HCT116 (cell line): ENCODE data around the gene RNPC3. TPM values are rescaled to one million over a fixed set of nuclear protein-coding genes. Genes with fewer than 3 reads are reported as not detected.

Experiments
- ATAC-seq: fragments of 200-7000 bp; cut with Tn5 transposase; 2 replicates; pipeline ENCODE4 v1.9.1; 2020; ENCODE audit warnings: mild to moderate bottlenecking, moderate library complexity
- BruUV-seq: library from RNA; stranded (reverse); fragments of 400-500 nt; replicated peaks from 2 replicates; lab custom pipeline; 2021; lab: Mats Ljungman, UMichigan
- CTCF ChIA-PET: fragments of 300-600 bp; sonication (Branson Sonifier 250); formaldehyde crosslinking; loops from one replicate; lab custom pipeline; 2021; ENCODE audit warnings: antibody characterized with exemption; lab: Charles Lee
- POLR2A ChIA-PET: fragments of 300-600, 350-600 bp; sonication (Branson Sonifier 250); formaldehyde crosslinking; loops from one replicate; lab custom pipeline; 2021; ENCODE audit warnings: antibody characterized with exemption; lab: Charles Lee
- RAD21 ChIA-PET, 2 experiments: fragments of 300-600 bp; sonication (Branson Sonifier 250); formaldehyde crosslinking; loops; one replicate each; lab custom pipeline; 2023; ENCODE audit warnings: low total read pairs in 2 of 2; ENCODE audit not compliant: uncharacterized antibody in 2 of 2, unreplicated experiment in 2 of 2, low non-redundant PET in 1 of 2; lab: Charles Lee
- DNase-seq: peaks from one replicate; pipeline ENCODE4 v3.0.0-alpha.2; 2010; ENCODE audit warnings: low read depth, low spot score
- H2AFZ ChIP-seq: fragments of 200-600 bp; shearing (Covaris generic), sonication (generic); 2 replicates; pipeline ENCODE4 v1.6.1; 2017; ENCODE audit warnings: low read depth, mixed run types, mixed read lengths, antibody characterized with exemption, low read length; ENCODE audit not compliant: poor library complexity, severe bottlenecking
- H3K27ac ChIP-seq: 2 replicates; pipeline ENCODE4 v1.5.1; 2012; ENCODE audit warnings: low read depth, low read length
- H3K27me3 ChIP-seq: fragments of 200-600 bp; sonication (generic); 2 replicates; pipeline ENCODE4 v1.6.1; 2016; ENCODE audit warnings: mixed run types, low read length, mixed read lengths; ENCODE audit not compliant: insufficient read depth
- H3K36me3 ChIP-seq, 2 experiments: fragments of 200-500 bp in 1 of 2; fragments of 200-600 bp in 1 of 2; sonication (Bioruptor generic) in 1 of 2; sonication (generic) in 1 of 2; 2 replicates each; pipeline versions ENCODE4 v1.5.1 to v1.6.1; 2014 to 2016; ENCODE audit warnings: low read length in 2 of 2, inconsistent platforms in 1 of 2, mixed read lengths in 1 of 2, mixed run types in 1 of 2; ENCODE audit not compliant: insufficient read depth in 2 of 2, control insufficient read depth in 1 of 2
- H3K4me1 ChIP-seq, 2 experiments: fragments of 200-600 bp in 1 of 2; sonication (generic) in 1 of 2; 2 replicates each; pipeline versions ENCODE4 v1.5.1 to v1.6.1; 2012 to 2017; ENCODE audit warnings: low read length in 2 of 2, inconsistent platforms in 1 of 2, mild to moderate bottlenecking in 1 of 2, mixed read lengths in 1 of 2, mixed run types in 1 of 2, moderate library complexity in 1 of 2; ENCODE audit not compliant: insufficient read depth in 2 of 2, control insufficient read depth in 1 of 2
- H3K4me2 ChIP-seq: fragments of 200-600 bp; sonication (generic); 2 replicates; pipeline ENCODE4 v1.6.1; 2017; ENCODE audit warnings: mixed run types, low read length, mixed read lengths
- H3K4me3 ChIP-seq, 2 experiments: fragments of 200-600 bp in 1 of 2; sonication (generic) in 1 of 2; replicated peaks in 1 of 2; 2 replicates each; pipeline ENCODE4 v1.5.1; 2011 to 2016; ENCODE audit warnings: low read length in 2 of 2, control low read depth in 1 of 2, low read depth in 1 of 2, mild to moderate bottlenecking in 1 of 2, mixed read lengths in 1 of 2, mixed run types in 1 of 2
- H3K79me2 ChIP-seq: fragments of 200-600 bp; sonication (generic); 2 replicates; pipeline ENCODE4 v1.6.1; 2017; ENCODE audit warnings: mild to moderate bottlenecking, mixed run types, low read length, moderate library complexity, mixed read lengths; ENCODE audit not compliant: insufficient read depth
- H3K9ac ChIP-seq: fragments of 200-600 bp; sonication (generic); 2 replicates; pipeline ENCODE4 v1.6.1; 2016; ENCODE audit warnings: low read length, mixed read lengths
- H3K9me2 ChIP-seq: fragments of 200-600 bp; sonication (generic), shearing (Covaris generic); 2 replicates; pipeline ENCODE4 v1.6.1; 2017; ENCODE audit warnings: mixed run types, mild to moderate bottlenecking, moderate library complexity; ENCODE audit not compliant: insufficient read depth
- H3K9me3 ChIP-seq, 2 experiments: fragments of 200-500 bp in 1 of 2; fragments of 200-600 bp in 1 of 2; sonication (Bioruptor generic) in 1 of 2; sonication (generic) in 1 of 2; 2 replicates each; pipeline ENCODE4 v1.6.1; 2014 to 2017; ENCODE audit warnings: low read length in 2 of 2, mixed read lengths in 2 of 2, inconsistent platforms in 1 of 2, low read depth in 1 of 2, mild to moderate bottlenecking in 1 of 2, mixed run types in 1 of 2, moderate library complexity in 1 of 2; ENCODE audit not compliant: control insufficient read depth in 1 of 2, insufficient read depth in 1 of 2
- H4K20me1 ChIP-seq: fragments of 200-600 bp; sonication (generic), shearing (Covaris generic); 2 replicates; pipeline ENCODE4 v1.6.1; 2017; ENCODE audit warnings: mixed run types, mild to moderate bottlenecking, moderate library complexity; ENCODE audit not compliant: insufficient read depth
- ATF3 ChIP-seq: IDR thresholded peaks from 2 replicates; pipeline ENCODE4 v1.6.1; 2012
- CEBPB ChIP-seq: IDR thresholded peaks from 2 replicates; pipeline ENCODE4 v1.6.1; 2012; ENCODE audit warnings: low read depth
- CTCF ChIP-seq, 3 experiments: fragments of 200-600 bp in 1 of 3; sonication (generic) in 1 of 3; IDR thresholded peaks in 2 of 3; conservative IDR thresholded peaks in 1 of 3; 2 replicates each; pipeline ENCODE4 v1.5.1; 2012 to 2017; ENCODE audit warnings: low read depth in 2 of 3, low read length in 2 of 3, antibody characterized with exemption in 1 of 3, borderline replicate concordance in 1 of 3, control low read depth in 1 of 3, mild to moderate bottlenecking in 1 of 3, mixed read lengths in 1 of 3, mixed run types in 1 of 3, moderate library complexity in 1 of 3; ENCODE audit not compliant: insufficient read depth in 1 of 3
- EGR1 ChIP-seq: IDR thresholded peaks from 2 replicates; pipeline ENCODE4 v1.6.1; 2012; ENCODE audit warnings: low read depth
- ELF1 ChIP-seq: IDR thresholded peaks from 2 replicates; pipeline ENCODE4 v1.6.1; 2012; ENCODE audit warnings: low read depth, borderline replicate concordance
- FOSL1 ChIP-seq: IDR thresholded peaks from 2 replicates; pipeline ENCODE4 v1.6.1; 2012; ENCODE audit warnings: low read depth
- JUND ChIP-seq: IDR thresholded peaks from 2 replicates; pipeline ENCODE4 v1.6.1; 2012
- MAX ChIP-seq: IDR thresholded peaks from 2 replicates; pipeline ENCODE4 v1.6.1; 2012
- POLR2A ChIP-seq: IDR thresholded peaks from 2 replicates; pipeline ENCODE4 v1.7.0; 2011; ENCODE audit warnings: borderline replicate concordance; ENCODE audit not compliant: insufficient read depth, insufficient read length; ENCODE audit errors: extremely low read depth
- POLR2AphosphoS5 ChIP-seq: IDR thresholded peaks from 2 replicates; pipeline ENCODE4 v1.6.1; 2011; ENCODE audit warnings: mild to moderate bottlenecking, low read depth, low read length, moderate library complexity
- RAD21 ChIP-seq: IDR thresholded peaks from 2 replicates; pipeline ENCODE4 v1.6.1; 2012; ENCODE audit warnings: low read depth, mild to moderate bottlenecking
- REST ChIP-seq: IDR thresholded peaks from 2 replicates; pipeline ENCODE4 v1.6.1; 2012; ENCODE audit warnings: low read depth
- SIN3A ChIP-seq: IDR thresholded peaks from 2 replicates; pipeline ENCODE4 v1.6.1; 2012; ENCODE audit warnings: low read depth
- SP1 ChIP-seq: IDR thresholded peaks from 2 replicates; pipeline ENCODE4 v1.6.1; 2012; ENCODE audit warnings: low read depth
- SRF ChIP-seq: IDR thresholded peaks from 2 replicates; pipeline ENCODE4 v1.6.1; 2012; ENCODE audit warnings: low read depth
- TCF7L2 ChIP-seq: IDR thresholded peaks from 2 replicates; pipeline ENCODE4 v1.7.0; 2011; ENCODE audit warnings: borderline replicate concordance, inconsistent platforms; ENCODE audit not compliant: insufficient read depth, insufficient read length; ENCODE audit errors: extremely low read depth
- YY1 ChIP-seq: IDR thresholded peaks from 2 replicates; pipeline ENCODE4 v1.6.1; 2011; ENCODE audit warnings: low read length, low read depth, moderate library complexity, mild to moderate bottlenecking; ENCODE audit not compliant: insufficient replicate concordance; ENCODE audit errors: extremely low read depth
- ZBTB33 ChIP-seq: IDR thresholded peaks from 2 replicates; pipeline ENCODE4 v1.6.1; 2011; ENCODE audit warnings: mild to moderate bottlenecking, low read length, moderate library complexity; ENCODE audit not compliant: insufficient replicate concordance; ENCODE audit errors: extremely low read depth
- ZFX ChIP-seq: fragments of 450-650 bp; IDR thresholded peaks from 2 replicates; pipeline ENCODE4 v1.6.1; 2017
- ZNF274 ChIP-seq: fragments of 200-500 bp; sonication (Bioruptor generic); IDR thresholded peaks from 2 replicates; pipeline ENCODE4 v1.6.1; 2014; ENCODE audit warnings: mild to moderate bottlenecking, low read depth, low read length, inconsistent platforms
- intact Hi-C: fragments of 100-400 bp; cut with micrococcal nuclease; formaldehyde crosslinking; loops from 2 replicates; pipeline ENCODE4 v1.10.0; 2022
- total RNA-seq: library from RNA; stranded (reverse); gene quantifications from one replicate; pipeline ENCODE4 v1.2.1, GENCODE V29; 2021; ENCODE audit not compliant: unreplicated experiment

RNPC3 gene
- total RNA-seq, 1 experiment from 2014 or later, result 11.1 TPM

GRCh38 chr1:103583887-103584286 lies 58.4 kb downstream of the RNPC3 start:
- Histone ChIP-seq H3K9ac (no peak overlapping the region), H3K4me2 (no peak overlapping the region), H4K20me1 (no peaks in the 10 kb centered on the region), H3K27ac (no peak overlapping the region), H3K4me3 (no peak overlapping the region), H3K4me1 (no peaks in the 10 kb centered on the region), H3K36me3 (no peaks in the 10 kb centered on the region), H3K9me2 (no peaks in the 10 kb centered on the region), H3K27me3 (no peaks in the 10 kb centered on the region), H2AFZ (no peak overlapping the region), H3K9me3 (no peaks in the 10 kb centered on the region), H3K79me2 (no peaks in the 10 kb centered on the region)
- intact Hi-C loops, result no loop called here
- no TSS peak for BruUV-seq
- CTCF ChIA-PET, result no interaction called here
- RAD21 ChIA-PET, result no interaction called here
- ATAC-seq (no peak), DNase-seq (no peak)
- no peak for TF ChIP-seq EGR1
- no peak for TF ChIP-seq SP1
- TF ChIP-seq CTCF (IDR thresholded peaks at IDR 0.05 in 2 of 3, conservative IDR thresholded peaks at IDR 0.05 in 1 of 3; ENCODE audit: borderline replicate concordance in 1 of 3, insufficient read depth in 1 of 3, low read depth in 2 of 3, low read length in 2 of 3), result no peak
- no peak for TF ChIP-seq POLR2AphosphoS5
- TF ChIP-seq REST, result no peak
- no peak for TF ChIP-seq ZFX
- no peak for TF ChIP-seq ZBTB33
- no peak for TF ChIP-seq YY1
- TF ChIP-seq MAX, result no peak
- no peak for TF ChIP-seq POLR2A
- no peak for TF ChIP-seq ATF3
- no peak for TF ChIP-seq SIN3A
- TF ChIP-seq FOSL1, result no peak
- TF ChIP-seq JUND, result no peak
- TF ChIP-seq CEBPB, result no peak
- TF ChIP-seq ZNF274, result no peak
- no peak for TF ChIP-seq RAD21
- no peak for TF ChIP-seq SRF
- TF ChIP-seq TCF7L2, result no peak
- no peak for TF ChIP-seq ELF1
- POLR2A ChIA-PET, result no interaction called here
